Measurements from ENCODE around the gene TRIM49C. TPM values are rescaled to one million over a fixed set of nuclear protein-coding genes. Genes with fewer than 3 reads are reported as not detected.
"Not testable (repeated sequence)": the region's sequence is repeated elsewhere in the genome, so short reads cannot be mapped to it uniquely, and the experiment has no call there.

TRIM49C gene, protein sequence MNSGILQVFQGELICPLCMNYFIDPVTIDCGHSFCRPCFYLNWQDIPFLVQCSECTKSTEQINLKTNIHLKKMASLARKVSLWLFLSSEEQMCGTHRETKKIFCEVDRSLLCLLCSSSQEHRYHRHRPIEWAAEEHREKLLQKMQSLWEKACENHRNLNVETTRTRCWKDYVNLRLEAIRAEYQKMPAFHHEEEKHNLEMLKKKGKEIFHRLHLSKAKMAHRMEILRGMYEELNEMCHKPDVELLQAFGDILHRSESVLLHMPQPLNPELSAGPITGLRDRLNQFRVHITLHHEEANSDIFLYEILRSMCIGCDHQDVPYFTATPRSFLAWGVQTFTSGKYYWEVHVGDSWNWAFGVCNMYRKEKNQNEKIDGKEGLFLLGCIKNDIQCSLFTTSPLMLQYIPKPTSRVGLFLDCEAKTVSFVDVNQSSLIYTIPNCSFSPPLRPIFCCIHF
- total RNA-seq (2014; rRNA removed; shearing (Covaris generic)): not detected in 2 replicates

DNA sequence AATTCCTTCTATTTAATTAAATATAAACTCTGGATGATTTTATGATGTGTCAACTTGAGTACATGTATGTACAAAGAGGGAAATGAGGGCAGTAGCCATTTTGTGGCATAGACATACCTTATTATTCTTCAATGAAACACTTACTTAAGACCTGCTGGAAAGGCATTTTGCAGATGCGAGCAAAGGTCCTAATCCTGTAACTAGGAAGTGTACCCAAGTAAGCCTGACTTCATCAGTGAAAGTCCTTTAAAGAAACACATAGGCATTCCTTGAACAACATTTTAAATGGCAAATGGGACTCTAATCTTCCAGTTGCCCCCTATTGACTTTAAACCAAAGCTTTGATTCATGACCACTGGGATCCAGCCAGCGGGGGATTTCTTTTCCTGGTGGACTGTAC lies at the start of gene TRIM49C:
Gene TRIM49C (plus strand): TSS at position 301 of the 400 bp plus-strand sequence. CDS start 4,106 bp downstream, outside the sequence.
- not testable (repeated sequence) for DNase-seq; H3K4me1 ChIP-seq; H3K27me3 ChIP-seq; H3K9me3 ChIP-seq (replicated peaks); H3K36me3 ChIP-seq; H3K27ac ChIP-seq; H3K4me3 ChIP-seq

DNA sequence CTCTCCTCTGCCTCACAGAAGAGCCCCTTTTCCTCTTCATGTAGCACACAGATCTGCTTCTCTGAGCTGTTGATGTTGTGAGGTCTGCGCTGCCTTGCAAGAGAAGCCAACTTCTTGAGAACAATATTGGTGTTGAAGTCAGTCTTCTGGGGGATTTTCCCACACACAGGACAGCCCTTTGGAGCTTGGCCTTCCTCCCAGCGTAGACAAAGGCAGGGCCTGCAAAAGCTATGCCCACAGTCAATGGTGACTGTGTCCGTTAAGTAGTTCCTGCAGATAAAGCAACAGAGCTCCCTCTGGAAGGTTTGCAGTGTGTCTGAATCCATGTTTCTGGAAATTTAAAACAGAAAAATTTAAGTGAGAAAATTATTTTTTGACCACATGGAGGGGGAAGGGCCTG lies 6.7 kb upstream of the TRIM49C start:
- DNase-seq; H3K36me3 ChIP-seq; H3K4me3 ChIP-seq; H3K27me3 ChIP-seq; H3K4me1 ChIP-seq; H3K27ac ChIP-seq; H3K9me3 ChIP-seq (replicated peaks): not testable (repeated sequence)

DNA sequence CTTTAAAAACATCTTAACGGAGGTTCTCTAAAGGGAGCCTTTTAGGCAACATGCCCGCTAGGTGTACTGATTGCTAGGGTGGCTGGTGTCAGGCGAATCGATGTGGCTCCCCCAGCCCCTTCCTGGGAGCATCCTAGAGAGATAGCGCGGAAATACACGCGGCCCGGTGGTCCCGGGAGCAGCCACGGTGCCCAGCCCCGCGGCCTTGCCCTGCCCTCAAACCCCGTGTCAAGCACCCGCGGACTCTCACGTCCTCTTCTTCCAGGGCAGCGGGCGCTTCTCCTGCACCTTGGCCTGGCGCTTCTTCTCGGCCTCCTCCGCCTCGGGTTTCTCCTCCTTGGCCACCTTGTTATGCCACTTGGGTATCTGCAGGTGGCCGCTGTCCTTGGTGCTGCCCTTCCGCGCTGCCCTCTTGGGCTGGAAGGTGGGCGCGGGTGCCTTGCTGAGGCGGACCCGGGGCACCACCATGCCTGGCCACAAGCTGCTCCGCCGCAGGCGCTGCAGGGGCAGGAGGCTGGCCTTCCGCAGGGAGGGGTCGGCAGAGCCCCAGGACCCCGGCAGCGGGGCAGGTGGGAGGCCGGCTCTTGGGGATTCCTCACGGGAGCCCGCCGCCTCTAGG lies 20.8 kb downstream of the TRIM49C start:
- H3K27ac ChIP-seq; H3K36me3 ChIP-seq; DNase-seq; H3K4me3 ChIP-seq; H3K27me3 ChIP-seq; H3K4me1 ChIP-seq; H3K9me3 ChIP-seq (replicated peaks): not testable (repeated sequence)

DNA sequence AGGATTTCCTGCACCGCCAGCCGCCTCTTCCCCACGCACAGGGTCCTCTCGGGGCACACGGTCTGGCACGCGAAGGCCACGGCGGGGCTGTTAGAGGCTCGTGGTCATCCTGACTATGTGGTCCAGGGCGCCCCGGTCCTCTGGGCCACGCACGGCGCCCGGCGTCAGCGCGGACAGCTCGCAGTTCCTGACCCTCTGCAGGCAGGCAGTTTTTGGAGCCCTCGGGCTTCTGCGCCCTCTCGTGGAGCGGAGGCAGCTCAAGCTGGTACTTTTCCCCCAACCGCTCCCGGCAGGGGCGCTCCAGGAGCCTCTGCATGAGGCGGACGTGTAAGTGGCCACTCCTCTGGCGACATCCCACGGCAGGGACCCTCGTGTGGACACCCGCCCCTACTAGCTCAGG lies 21.4 kb downstream of the TRIM49C start:
- not testable (repeated sequence) for H3K36me3 ChIP-seq; H3K4me3 ChIP-seq; DNase-seq; H3K9me3 ChIP-seq (replicated peaks); H3K27ac ChIP-seq; H3K4me1 ChIP-seq; H3K27me3 ChIP-seq

DNA sequence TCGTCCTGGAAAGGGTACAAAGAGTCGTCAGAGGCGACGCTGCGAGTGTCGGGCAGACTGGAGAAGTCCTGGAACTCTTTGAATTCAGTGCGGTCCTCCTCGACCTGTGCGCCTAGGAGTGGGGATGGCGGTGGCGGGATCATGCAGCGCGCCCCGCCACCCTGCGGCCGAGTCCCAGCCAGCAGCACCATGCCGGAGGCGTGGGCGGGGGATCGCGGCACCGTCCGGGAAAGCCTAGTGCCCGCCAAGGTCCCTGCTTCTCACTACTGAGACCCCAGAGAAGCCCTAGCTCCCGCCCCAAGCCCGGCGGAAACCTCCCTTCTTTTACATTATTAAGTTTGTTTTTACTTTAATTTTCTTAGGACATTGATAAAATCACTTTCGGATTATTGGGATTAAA lies 22.6 kb downstream of the TRIM49C start:
- not testable (repeated sequence) for DNase-seq; H3K9me3 ChIP-seq (replicated peaks); H3K36me3 ChIP-seq; H3K4me3 ChIP-seq; H3K27ac ChIP-seq; H3K27me3 ChIP-seq; H3K4me1 ChIP-seq

DNA sequence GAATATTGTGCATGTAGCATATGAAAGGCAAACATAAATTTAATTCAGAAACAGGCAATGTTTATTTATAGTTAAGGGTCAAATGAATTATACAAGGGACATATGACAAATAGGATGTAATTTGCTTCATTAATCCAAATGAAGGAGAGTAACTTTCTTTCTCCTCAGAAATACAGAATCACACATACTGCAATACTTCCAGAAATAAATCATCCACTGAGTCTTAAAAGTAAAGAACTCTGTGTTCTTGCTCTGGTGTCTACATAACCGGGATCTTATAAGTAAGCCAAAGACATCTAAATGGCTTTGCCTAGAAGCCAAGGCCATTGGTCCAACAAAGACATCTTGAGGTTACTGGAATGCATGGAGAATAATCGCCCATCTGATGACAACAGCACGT lies 54.7 kb downstream of the TRIM49C start, which contains the start of gene UBTFL1:
Gene UBTFL1 (plus strand): TSS at position 301 of the 400 bp plus-strand sequence. CDS start 0 bp downstream, at position 301.
- DNase-seq; H3K9me3 ChIP-seq (replicated peaks); H3K27ac ChIP-seq; H3K4me3 ChIP-seq; H3K4me1 ChIP-seq; H3K36me3 ChIP-seq; H3K27me3 ChIP-seq: not testable (repeated sequence)

DNA sequence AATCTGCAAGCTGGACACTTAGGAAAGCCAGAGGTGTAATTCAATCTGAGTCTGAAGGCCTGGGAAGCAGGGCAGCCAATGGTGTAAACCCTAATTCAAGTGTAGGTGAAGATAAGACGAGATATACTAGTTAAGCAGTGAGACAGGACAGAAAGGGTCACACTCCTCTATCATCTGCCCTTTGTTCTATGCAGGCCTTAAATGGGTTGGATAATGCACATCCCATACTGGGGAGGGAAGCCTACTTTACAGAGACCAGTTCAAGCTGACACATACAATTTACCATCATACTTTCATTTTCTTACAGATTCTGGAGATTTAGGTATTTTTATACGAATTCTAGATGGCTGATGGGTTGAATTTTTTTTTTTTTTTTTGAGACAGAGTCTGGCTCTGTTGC lies 57.8 kb downstream of the TRIM49C start:
- H3K27ac ChIP-seq; H3K4me1 ChIP-seq; H3K27me3 ChIP-seq; H3K9me3 ChIP-seq (replicated peaks); H3K4me3 ChIP-seq; DNase-seq; H3K36me3 ChIP-seq: not testable (repeated sequence)

Other genes with a start within 250 kb of the TRIM49C start
- not detected in 2 replicates for gene TRIM49, start 222.5 kb upstream of the TRIM49C start, total RNA-seq (2014; rRNA removed; shearing (Covaris generic))
- gene TRIM64B, start 152.6 kb upstream of the TRIM49C start, total RNA-seq (2014; rRNA removed; shearing (Covaris generic)): not detected in 2 replicates
- not detected in 2 replicates for gene TRIM49D1, start 108.9 kb upstream of the TRIM49C start, total RNA-seq (2014; rRNA removed; shearing (Covaris generic))
- gene TRIM49D2, start 107.0 kb upstream of the TRIM49C start, total RNA-seq (2014; rRNA removed; shearing (Covaris generic)): not detected in 2 replicates
- gene TRIM64, start 65.1 kb upstream of the TRIM49C start, total RNA-seq (2014; rRNA removed; shearing (Covaris generic)): not detected in 2 replicates
- gene UBTFL1, start 54.8 kb downstream of the TRIM49C start, total RNA-seq (2014; rRNA removed; shearing (Covaris generic)): not detected in 2 replicates
- gene NAALAD2, start 103.6 kb downstream of the TRIM49C start, total RNA-seq (2014; rRNA removed; shearing (Covaris generic)): 0.06 TPM in 1 of 2 replicates, not detected in the other
- gene CHORDC1, start 191.9 kb downstream of the TRIM49C start, total RNA-seq (2014; rRNA removed; shearing (Covaris generic)): 29.9 and 39.9 TPM in 2 replicates

All from SJCRH30 (cell line).